Prostate gland (tissue), 2 donors: ENCODE measurements around the gene TXNDC17. TPM values are rescaled to one million over a fixed set of nuclear protein-coding genes. Genes with fewer than 3 reads are reported as not detected.

ENCODE experiments used
- DNase-seq: peaks from one replicate; pipeline ENCODE4 v3.0.0-alpha.2; 2019; ENCODE audit warnings: low spot score
- H3K27ac ChIP-seq, 2 donors: fragments of 200-600 bp; sonication (generic); 2 replicates each; pipeline ENCODE4 v1.5.1; 2017 to 2019
- H3K27me3 ChIP-seq: fragments of 200-600 bp; sonication (generic); replicated peaks from 2 replicates; pipeline ENCODE4 v1.5.1; 2019; ENCODE audit not compliant: insufficient read depth
- H3K36me3 ChIP-seq, 2 donors: fragments of 200-600 bp; sonication (generic); 1 replicate in 1 of 2; 2 replicates in 1 of 2; pipeline versions ENCODE4 v1.5.1 to v1.8.1; 2017 to 2019
- H3K4me1 ChIP-seq: fragments of 200-600 bp; sonication (generic); replicated peaks from 2 replicates; pipeline ENCODE4 v1.5.1; 2019
- H3K4me3 ChIP-seq, 2 donors: fragments of 200-600 bp; sonication (generic); 2 replicates each; pipeline ENCODE4 v1.5.1; 2017 to 2019
- H3K9me3 ChIP-seq: fragments of 200-600 bp; sonication (generic); 2 replicates; pipeline ENCODE4 v1.5.1; 2017
- POLR2A ChIP-seq: fragments of 450-650 bp; IDR thresholded peaks from one replicate; pipeline ENCODE4 v1.6.1; 2016; ENCODE audit warnings: antibody characterized with exemption, mild to moderate bottlenecking
- POLR2AphosphoS5 ChIP-seq: sonication (generic); formaldehyde crosslinking; IDR thresholded peaks from one replicate; pipeline ENCODE4 v1.6.1; 2017; ENCODE audit warnings: antibody characterized with exemption
- WGBS: methylation state at CpG from one replicate; pipeline ENCODE4 v1.1.5; 2018; 5-methylcytosine and 5-hydroxymethylcytosine counted together
- intact Hi-C: fragments of 100-400 bp; cut with DNase I; formaldehyde crosslinking; loops from one replicate; pipeline ENCODE4 v1.14.2; 2022
- total RNA-seq, 2 donors: library from RNA; depleted of rRNA; stranded (reverse); fragments of >200 nt; gene quantifications; one replicate each; pipeline ENCODE4 v1.1.0, GENCODE V29; 2016
- TF ChIP-seq, protein P1 (sequence below), 4 experiments: fragments of 200-600 bp in 2 of 4; fragments of 450-650 bp in 2 of 4; sonication (generic) in 2 of 4; IDR thresholded peaks; 1 replicate in 3 of 4; 2 replicates in 1 of 4; pipeline ENCODE4 v1.5.1; 2016 to 2019; ENCODE audit warnings: antibody characterized with exemption in 4 of 4, mild to moderate bottlenecking in 2 of 4, moderate library complexity in 2 of 4

The TXNDC17 gene
- total RNA-seq, 2 donors from 2014 or later: 111 to 220 TPM

DNA sequence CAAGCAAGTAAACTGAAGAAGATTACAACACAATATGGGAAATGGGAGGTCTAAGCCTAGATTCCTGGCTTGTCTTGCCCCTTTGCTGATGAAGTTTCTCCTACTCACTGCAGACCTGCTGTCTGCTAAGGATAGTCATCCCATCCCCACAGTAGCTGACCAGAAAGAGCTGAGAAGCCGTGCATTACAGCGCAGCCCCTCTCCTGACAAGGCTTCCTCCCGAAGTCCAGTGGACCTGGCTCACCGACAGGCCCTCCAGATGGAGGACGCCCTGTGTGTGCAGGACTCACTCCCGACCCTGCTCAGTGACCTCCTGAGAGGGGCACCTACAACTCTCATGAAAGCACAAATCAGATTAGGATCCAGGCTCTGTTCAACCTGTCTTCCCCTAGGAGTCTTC is 35.7 kb upstream of the TXNDC17 start:
- H3K27me3 ChIP-seq: no peaks in the 10 kb centered on the region
- intact Hi-C loops: no loop called here
- H3K4me3 ChIP-seq: no peak overlapping the region
- no peaks in the 10 kb centered on the region for H3K4me1 ChIP-seq
- no peak for TF ChIP-seq POLR2AphosphoS5
- TF ChIP-seq POLR2A: no peak
- TF ChIP-seq, protein P1, sequence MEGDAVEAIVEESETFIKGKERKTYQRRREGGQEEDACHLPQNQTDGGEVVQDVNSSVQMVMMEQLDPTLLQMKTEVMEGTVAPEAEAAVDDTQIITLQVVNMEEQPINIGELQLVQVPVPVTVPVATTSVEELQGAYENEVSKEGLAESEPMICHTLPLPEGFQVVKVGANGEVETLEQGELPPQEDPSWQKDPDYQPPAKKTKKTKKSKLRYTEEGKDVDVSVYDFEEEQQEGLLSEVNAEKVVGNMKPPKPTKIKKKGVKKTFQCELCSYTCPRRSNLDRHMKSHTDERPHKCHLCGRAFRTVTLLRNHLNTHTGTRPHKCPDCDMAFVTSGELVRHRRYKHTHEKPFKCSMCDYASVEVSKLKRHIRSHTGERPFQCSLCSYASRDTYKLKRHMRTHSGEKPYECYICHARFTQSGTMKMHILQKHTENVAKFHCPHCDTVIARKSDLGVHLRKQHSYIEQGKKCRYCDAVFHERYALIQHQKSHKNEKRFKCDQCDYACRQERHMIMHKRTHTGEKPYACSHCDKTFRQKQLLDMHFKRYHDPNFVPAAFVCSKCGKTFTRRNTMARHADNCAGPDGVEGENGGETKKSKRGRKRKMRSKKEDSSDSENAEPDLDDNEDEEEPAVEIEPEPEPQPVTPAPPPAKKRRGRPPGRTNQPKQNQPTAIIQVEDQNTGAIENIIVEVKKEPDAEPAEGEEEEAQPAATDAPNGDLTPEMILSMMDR (IDR thresholded peaks at IDR 0.05): no peak
- WGBS: 81% methylated on average over 6 of the region's 6 CpGs
- H3K27ac ChIP-seq: no peak overlapping the region
- H3K36me3 ChIP-seq: no peaks in the 10 kb centered on the region
- no peaks in the 10 kb centered on the region for H3K9me3 ChIP-seq
- DNase-seq: no peak

DNA sequence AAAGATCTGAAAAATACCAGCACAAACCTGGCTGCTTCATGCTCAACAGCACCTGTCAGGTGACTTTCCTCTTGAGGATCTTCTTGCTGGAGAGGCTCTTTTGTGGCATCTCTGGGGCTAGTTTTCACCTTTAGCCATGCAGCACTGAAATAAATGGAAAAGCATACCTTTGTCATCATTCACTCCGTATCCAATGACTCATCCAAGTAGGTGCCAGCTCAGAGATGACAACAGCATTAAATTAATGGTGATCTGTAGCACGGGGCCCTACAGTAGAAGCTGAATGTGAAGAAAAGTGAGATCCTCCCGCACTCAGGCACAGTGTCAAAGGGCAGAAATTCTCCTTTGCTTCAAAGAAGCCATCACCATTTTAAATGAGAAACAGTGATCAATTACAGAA is 32.5 kb upstream of the TXNDC17 start:
- intact Hi-C loops: no loop called here
- no peak for DNase-seq

DNA sequence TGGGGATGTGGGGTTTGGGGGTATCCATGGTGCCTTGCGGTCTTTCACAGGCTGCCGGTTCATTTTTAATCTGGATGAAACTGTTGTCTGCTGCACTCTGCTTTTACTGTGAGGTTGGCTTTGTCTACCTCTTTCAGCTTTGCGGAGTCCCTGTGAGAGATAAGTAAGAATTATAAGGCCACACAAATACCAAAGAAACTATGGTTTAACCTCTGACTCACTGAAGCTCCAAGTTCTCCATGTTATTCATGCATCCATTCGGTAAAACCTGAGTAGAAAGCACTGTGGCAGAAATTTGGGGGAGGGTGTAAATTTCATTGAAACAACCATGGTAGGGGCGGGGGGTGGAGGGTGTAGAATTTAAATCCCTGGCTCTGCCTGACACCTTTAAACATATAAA is 30.8 kb upstream of the TXNDC17 start:
- TF ChIP-seq POLR2AphosphoS5 (no peak), POLR2A (no peak)
- TF ChIP-seq, protein P1 (IDR thresholded peaks at IDR 0.05): no peak
- no peak for DNase-seq
- intact Hi-C loops: no loop called here
- Histone ChIP-seq H3K27ac (no peak overlapping the region), H3K4me3 (no peak overlapping the region), H3K9me3 (no peaks in the 10 kb centered on the region), H3K4me1 (no peaks in the 10 kb centered on the region), H3K36me3 (no peaks in the 10 kb centered on the region), H3K27me3 (no peaks in the 10 kb centered on the region)
- 97% methylated on average over 5 of the region's 5 CpGs for WGBS

More for the DNA sequence above, 32.5 kb upstream of the TXNDC17 start:
- H3K4me3 ChIP-seq: no peak overlapping the region
- TF ChIP-seq POLR2AphosphoS5: no peak
- no peaks in the 10 kb centered on the region for H3K9me3 ChIP-seq
- H3K4me1 ChIP-seq: no peaks in the 10 kb centered on the region
- 82% methylated on average over 3 of the region's 3 CpGs for WGBS
- H3K36me3 ChIP-seq: no peaks in the 10 kb centered on the region
- H3K27ac ChIP-seq: no peak overlapping the region
- no peaks in the 10 kb centered on the region for H3K27me3 ChIP-seq

DNA sequence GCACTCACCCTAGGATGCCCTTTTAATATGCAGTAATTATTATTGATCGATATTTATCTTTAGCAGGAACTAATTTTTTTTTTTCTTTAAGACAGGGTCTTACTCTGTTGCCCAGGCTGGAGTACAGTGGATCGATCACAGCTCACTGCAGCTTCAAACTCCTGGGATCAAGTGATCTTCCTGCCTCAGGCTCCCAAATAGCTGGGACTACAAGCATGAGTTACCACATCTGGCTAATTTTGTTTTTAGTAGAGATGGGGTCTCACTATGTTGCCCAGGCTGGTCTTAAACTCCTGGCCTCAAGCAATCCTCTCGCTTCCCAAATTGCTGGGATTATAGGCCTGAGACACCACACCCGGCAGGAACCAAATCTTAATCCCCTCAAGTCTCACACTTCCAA is 29.6 kb upstream of the TXNDC17 start:
- Histone ChIP-seq H3K4me3 (no peak overlapping the region), H3K9me3 (no peaks in the 10 kb centered on the region), H3K27ac (no peak overlapping the region), H3K36me3 (no peaks in the 10 kb centered on the region), H3K27me3 (no peaks in the 10 kb centered on the region), H3K4me1 (no peaks in the 10 kb centered on the region)
- TF ChIP-seq POLR2AphosphoS5 (no peak), POLR2A (no peak)
- TF ChIP-seq, protein P1 (IDR thresholded peaks at IDR 0.05): no peak
- no peak for DNase-seq
- 97% methylated on average over 4 of the region's 4 CpGs for whole genome bisulfite sequencing
- intact Hi-C loops: no loop called here

DNA sequence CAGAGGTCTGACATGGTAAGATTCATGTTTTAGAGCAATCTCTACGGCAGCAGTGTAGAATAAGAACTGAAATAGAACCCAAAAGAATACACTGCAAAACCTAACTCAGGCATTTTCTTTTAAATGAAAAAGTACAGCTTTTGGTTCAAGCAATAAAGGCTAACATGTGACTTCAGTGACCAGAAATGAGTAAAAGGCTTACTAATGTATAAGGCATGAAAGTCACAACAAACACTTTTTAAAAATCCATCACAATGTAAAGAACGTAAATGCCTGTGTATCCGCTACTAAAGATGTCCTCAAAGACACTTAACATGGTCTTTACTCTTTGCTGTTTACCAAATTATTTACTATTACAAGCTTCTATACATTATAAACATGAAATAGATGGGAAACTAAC is 16.9 kb upstream of the TXNDC17 start:
- WGBS: 94% methylated on average over 3 of the region's 3 CpGs
- Histone ChIP-seq H3K27ac (no peak overlapping the region), H3K4me3 (no peak overlapping the region), H3K9me3 (no peaks in the 10 kb centered on the region), H3K4me1 (no peaks in the 10 kb centered on the region), H3K27me3 (no peaks in the 10 kb centered on the region), H3K36me3 (no peaks in the 10 kb centered on the region)
- DNase-seq: no peak
- TF ChIP-seq POLR2AphosphoS5: no peak
- no peak for TF ChIP-seq POLR2A
- TF ChIP-seq, protein P1 (IDR thresholded peaks at IDR 0.05): no peak
- intact Hi-C loops: no loop called here
